SH-SY5Y (cell line): ENCODE data around the gene TNS1.

Source experiments
- GATA2 ChIP-seq: IDR thresholded peaks from 2 replicates; pipeline ENCODE4 v1.6.1; 2011; ENCODE audit warnings: mild to moderate bottlenecking, low read depth, low read length
- GATA3 ChIP-seq: IDR thresholded peaks from 2 replicates; pipeline ENCODE4 v1.6.1; 2011; ENCODE audit warnings: low read depth, mild to moderate bottlenecking, low read length, moderate library complexity

DNA sequence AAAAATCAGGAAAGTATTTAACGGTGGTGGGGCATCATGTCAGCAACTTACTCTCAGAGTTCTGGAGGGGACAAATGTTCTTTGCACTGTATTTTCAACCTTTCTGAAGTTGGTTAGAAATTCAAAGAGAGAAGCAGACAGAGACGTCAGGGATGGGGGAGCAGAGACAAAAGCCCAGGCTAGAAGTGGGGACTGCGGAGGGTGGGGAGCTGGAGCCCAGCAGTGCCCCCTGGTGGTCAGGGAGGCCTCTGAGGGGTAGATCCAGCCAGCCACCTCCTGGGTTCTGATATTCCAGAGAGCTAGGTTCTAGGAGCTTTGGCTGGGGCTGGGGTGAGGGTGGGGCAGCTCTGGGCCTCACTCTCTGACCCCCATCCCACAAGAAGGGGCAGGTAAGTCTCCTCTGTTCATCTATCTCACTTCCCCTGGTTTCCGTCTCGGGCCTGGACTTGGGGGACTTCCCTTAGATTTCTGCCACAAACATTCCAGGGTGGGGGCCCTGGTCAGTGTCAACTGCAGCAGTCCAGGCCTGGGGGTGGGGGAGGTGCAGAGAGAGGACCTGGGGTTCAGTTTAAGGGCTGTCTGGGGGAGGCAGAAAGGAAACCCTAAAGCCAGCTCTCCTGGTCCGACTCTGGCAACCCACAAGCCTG is 8.9 kb downstream of the TNS1 start:
- TF ChIP-seq GATA2: no peak
- no peak for TF ChIP-seq GATA3
